Measurements from ENCODE around the gene SCP2D1. TPM values are rescaled to one million over a fixed set of nuclear protein-coding genes. Genes with fewer than 3 reads are reported as not detected.

SCP2D1 gene
- total and polyA plus RNA-seq, 2 experiments from 2014 or later: not detected

- Histone ChIP-seq H2AFZ (no peak overlapping the region), H3K9me2 (ENCODE audit: insufficient read depth) (peaks cover 4% of the 10 kb centered on the region; the same call in 1 of the 2 replicates), H4K20me1 (replicated peaks; ENCODE audit: insufficient read depth) (no peaks in the 10 kb centered on the region), H3F3A (replicated peaks; ENCODE audit: low read depth) (no peaks in the 10 kb centered on the region), H3K4me1 (ENCODE audit: insufficient read depth) (no peaks in the 10 kb centered on the region), H3K4me2 (no peak overlapping the region), H3K4me3 (no peak overlapping the region), H3K27me3 (ENCODE audit: insufficient read depth) (no peaks in the 10 kb centered on the region), H3K79me2 (replicated peaks; ENCODE audit: insufficient read depth) (no peaks in the 10 kb centered on the region), H3K27ac (ENCODE audit: low read depth) (no peak overlapping the region), H3K36me3 (ENCODE audit: insufficient read depth) (no peaks in the 10 kb centered on the region)
- H3K4me3 Mint-ChIP-seq: no peak overlapping the region
- H3K27ac Mint-ChIP-seq: no peak overlapping the region
- TF ChIP-seq REST (IDR thresholded peaks at IDR 0.05; ENCODE audit: unreplicated experiment): no peak
- H3K9me3 Mint-ChIP-seq: peaks cover 16% of the 10 kb centered on the region
- DNase-seq (ENCODE audit: low spot score) (no peak), ATAC-seq (no peak)
- H3K27me3 Mint-ChIP-seq (ENCODE audit: insufficient read depth, low read depth, poor library complexity): peaks cover 4% of the 10 kb centered on the region
- no peaks in the 10 kb centered on the region for H3K36me3 Mint-ChIP-seq (ENCODE audit: low read depth)
- H3K4me1 Mint-ChIP-seq: no peaks in the 10 kb centered on the region
These were observed 32.1 kb upstream of the SCP2D1 start for GRCh38 chr20:18781509-18781908.

GRCh38 chr20:18783385-18783959 lies 30.1 kb upstream of the SCP2D1 start:
- H3K79me2 ChIP-seq (replicated peaks; ENCODE audit: insufficient read depth): no peaks in the 10 kb centered on the region
- H3K36me3 ChIP-seq (ENCODE audit: insufficient read depth): no peaks in the 10 kb centered on the region
- no peaks in the 10 kb centered on the region for H4K20me1 ChIP-seq (replicated peaks; ENCODE audit: insufficient read depth)
- H3K4me1 ChIP-seq (ENCODE audit: insufficient read depth): no peaks in the 10 kb centered on the region
- H3K9me2 ChIP-seq (ENCODE audit: insufficient read depth): peaks cover 4% of the 10 kb centered on the region; the same call in 1 of the 2 replicates
- peaks cover 18% of the 10 kb centered on the region for H3K9me3 Mint-ChIP-seq
- no peak overlapping the region for H3K4me2 ChIP-seq
- no peak overlapping the region for H2AFZ ChIP-seq
- no peak overlapping the region for H3K27ac ChIP-seq (ENCODE audit: low read depth)
- no peaks in the 10 kb centered on the region for H3K27me3 ChIP-seq (ENCODE audit: insufficient read depth)
- H3F3A ChIP-seq (replicated peaks; ENCODE audit: low read depth): no peaks in the 10 kb centered on the region
- DNase-seq (ENCODE audit: low spot score): no peak
- no peak overlapping the region for H3K27ac Mint-ChIP-seq
- no peak overlapping the region for H3K4me3 Mint-ChIP-seq
- no peaks in the 10 kb centered on the region for H3K4me1 Mint-ChIP-seq
- no peaks in the 10 kb centered on the region; the same call in 2 of the 3 replicates for H3K36me3 Mint-ChIP-seq (ENCODE audit: low read depth)
- H3K27me3 Mint-ChIP-seq (ENCODE audit: insufficient read depth, low read depth, poor library complexity): peaks cover 7% of the 10 kb centered on the region
- no peak for ATAC-seq
- H3K4me3 ChIP-seq: no peak overlapping the region
- TF ChIP-seq CREB1 (CRISPR knock-in tag; IDR thresholded peaks at IDR 0.05; ENCODE audit: low read depth): no peak
- TF ChIP-seq ETS1 (IDR thresholded peaks at IDR 0.05): no peak
- TF ChIP-seq ZNF114 (CRISPR knock-in tag; IDR thresholded peaks at IDR 0.05): no peak
- no peak for TF ChIP-seq STAT1 (IDR thresholded peaks at IDR 0.05; ENCODE audit: unreplicated experiment)
- TF ChIP-seq ZNF331 (CRISPR knock-in tag; IDR thresholded peaks at IDR 0.05; ENCODE audit: low read depth): no peak
- no peak for TF ChIP-seq NANOG (IDR thresholded peaks at IDR 0.05; ENCODE audit: borderline replicate concordance)
- no peak for TF ChIP-seq REST (IDR thresholded peaks at IDR 0.05; ENCODE audit: unreplicated experiment)
- TF ChIP-seq JUNB (IDR thresholded peaks at IDR 0.05; ENCODE audit: unreplicated experiment): no peak
- no peak for TF ChIP-seq POLR2AphosphoS5 (IDR thresholded peaks at IDR 0.05; ENCODE audit: low read depth)
- TF ChIP-seq EZH2 (IDR thresholded peaks at IDR 0.05; ENCODE audit: low read depth, unreplicated experiment): no peak

Data from GM23338 (cell line).